GM18868 (cell line): Measurements from ENCODE around the gene FBN2.

Experiments used
- ATAC-seq: cut with Tn5 transposase; IDR thresholded peaks from one replicate; pipeline ENCODE4 v1.9.1; 2021; ENCODE audit warnings: mild to moderate bottlenecking, moderate library complexity; ENCODE audit not compliant: unreplicated experiment

FBN2 gene

GRCh38 chr5:128262911-128263310 is 275.1 kb downstream of the FBN2 start:
- ATAC-seq, result no peak

GRCh38 chr5:128259607-128260021 is 278.4 kb downstream of the FBN2 start:
- ATAC-seq, result no peak

DNA sequence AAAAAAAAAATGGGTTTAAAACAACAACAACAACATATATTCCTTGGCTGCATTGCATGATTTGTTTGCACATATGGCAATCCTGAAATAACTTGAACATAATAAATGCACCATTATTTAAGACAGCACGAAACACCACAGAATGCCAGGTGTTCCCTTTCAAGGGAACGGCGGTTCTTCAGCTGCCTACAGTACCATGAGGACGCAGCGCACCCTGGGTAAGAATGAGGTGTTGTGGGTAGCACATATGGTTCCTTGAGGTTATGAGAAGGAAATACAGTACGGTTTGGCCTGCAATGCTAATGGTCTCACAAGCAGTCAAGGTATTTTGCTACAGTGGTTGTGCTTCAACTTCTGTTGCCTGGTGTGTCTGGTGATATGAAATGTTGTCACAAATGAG is 279.7 kb downstream of the FBN2 start:
- ATAC-seq, result no peak

GRCh38 chr5:128257076-128257475 is 281.0 kb downstream of the FBN2 start:
- no peak for ATAC-seq

DNA sequence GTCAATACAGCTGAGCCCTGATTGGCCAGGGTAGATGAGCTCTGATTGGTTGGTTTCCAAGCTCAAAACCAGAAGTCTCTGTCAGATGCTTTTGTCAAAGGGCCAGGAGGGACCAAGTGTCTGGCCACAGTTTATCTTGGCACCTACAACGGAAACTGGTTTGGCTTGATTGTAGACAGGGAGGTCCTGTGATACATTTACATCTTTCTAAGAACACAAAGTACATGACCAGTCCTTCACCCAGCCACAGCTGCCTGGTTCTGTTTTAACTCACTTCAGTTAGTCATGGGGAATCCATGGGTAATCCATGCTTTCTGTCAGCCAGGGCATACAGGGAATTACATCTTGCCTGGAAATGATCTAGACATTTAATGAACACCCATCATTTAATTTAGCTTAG is 283.3 kb downstream of the FBN2 start:
- no peak for ATAC-seq

GRCh38 chr5:128253880-128254279 is 284.2 kb downstream of the FBN2 start:
- ATAC-seq, result no peak

GRCh38 chr5:128253161-128253560 is 284.9 kb downstream of the FBN2 start:
- ATAC-seq, result no peak

DNA sequence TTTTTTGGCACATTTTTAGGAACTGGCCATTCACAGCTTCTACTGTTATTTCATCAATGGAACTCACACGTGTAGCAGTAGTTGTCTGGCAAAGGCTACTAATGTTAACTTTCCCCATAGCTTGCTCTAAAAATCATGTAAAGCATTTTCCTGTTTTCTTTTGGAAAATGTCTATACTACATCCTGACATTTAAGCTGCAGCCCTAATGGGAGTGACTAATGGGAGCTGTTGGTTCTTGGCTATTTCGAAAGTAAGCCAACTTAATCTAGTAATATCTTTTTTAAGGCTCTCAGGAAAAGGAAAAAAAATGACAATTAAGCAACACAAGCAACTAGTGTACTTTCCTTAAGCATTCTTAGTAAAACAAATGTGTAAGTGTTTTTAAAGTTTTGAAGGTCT is 285.3 kb downstream of the FBN2 start:
- ATAC-seq, result no peak

DNA sequence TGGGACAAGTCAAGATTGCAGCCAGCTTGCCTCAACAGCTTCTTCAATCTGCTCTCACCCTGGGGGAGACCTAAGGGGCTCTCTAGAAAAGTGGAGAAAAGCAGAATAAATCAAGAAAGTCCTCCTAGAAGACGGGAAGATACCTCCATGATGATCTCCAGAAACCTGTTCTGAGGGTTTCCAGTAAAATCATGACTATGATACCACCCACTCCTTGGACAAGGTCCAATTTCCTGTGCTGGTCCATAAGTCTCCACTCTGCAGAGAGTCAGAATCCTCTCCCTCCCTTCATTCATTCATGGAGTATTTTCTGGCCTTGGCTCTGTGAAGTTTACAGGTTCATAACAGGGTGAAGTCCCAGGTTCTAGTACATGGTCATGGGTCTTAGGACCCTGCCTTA is 285.8 kb downstream of the FBN2 start:
- no peak for ATAC-seq

DNA sequence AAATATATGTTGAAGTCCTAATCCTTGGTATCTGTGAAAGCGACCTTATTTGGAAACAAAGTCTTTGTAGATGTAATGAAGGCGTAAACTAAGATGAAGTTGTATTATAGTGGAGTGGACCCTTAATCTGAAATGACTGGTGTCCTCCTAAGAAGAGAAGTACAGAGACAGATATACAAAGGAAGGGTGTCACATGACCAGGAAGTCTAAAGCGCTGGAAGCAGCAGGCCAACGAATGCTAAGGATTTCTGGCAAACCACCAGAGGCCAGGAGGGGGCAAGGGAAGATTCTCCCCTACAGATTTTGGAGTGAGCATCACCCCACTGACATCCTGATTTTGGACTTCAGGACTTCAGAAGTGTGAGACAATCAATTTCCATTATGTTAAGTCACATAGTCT is 292.1 kb downstream of the FBN2 start:
- no peak for ATAC-seq

DNA sequence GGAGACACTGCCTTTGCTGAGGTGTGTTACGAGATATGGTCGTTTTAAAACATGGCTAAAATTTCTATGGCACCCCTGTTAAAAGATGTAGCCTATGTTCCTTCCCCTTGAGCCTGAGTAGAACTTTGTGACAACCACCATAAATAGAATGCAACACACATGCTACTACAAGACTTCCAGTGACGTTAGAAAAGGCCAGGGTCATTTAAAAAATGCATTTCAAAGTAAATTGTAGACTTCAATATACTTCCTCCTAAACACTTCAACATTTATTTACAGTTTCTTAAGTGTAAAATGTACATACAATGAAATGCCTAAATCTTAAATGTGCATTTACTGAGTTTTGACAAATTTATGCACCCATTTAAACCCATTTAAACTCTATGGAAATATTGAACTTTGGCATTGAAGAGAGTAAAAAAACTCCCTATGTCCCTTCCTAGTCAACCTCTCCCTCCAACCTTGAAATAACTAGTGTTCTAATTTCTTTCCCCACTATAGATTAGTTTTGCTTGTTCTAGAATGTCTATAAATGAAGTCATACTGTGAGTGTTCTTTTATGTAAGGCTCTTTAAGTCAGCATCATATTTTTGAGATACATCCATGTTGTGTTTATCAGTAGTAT is 294.0 kb downstream of the FBN2 start:
- ATAC-seq, result no peak

DNA sequence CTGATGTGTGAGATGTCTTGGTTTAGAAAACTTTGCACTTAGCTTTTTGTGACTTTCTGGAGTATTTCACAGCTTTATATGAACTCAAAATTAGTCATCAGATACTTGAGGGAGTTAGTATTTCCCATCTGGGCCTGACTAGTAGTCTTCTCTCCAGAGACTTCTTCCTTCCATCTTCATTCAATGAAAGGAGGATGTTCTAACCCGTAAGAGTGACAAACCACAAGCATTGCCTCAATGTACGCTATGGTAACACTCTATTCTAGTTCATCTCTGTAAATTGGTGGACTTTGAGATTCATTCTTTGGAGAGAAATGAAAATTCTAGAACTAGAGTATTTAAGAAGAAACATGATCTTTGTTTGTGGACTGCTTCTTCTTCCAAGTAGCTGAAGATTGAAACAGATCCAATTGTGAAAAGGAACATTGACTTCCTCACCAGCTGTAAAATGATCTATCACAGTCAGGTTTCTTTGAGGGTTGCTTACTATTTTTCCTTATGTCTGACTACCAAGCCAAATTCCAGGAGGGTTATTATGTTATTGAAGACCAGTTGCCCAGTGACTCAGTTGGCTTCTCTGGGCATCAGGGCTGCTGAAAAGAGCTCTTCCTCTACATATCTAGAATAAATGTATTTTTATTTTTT is 296.9 kb downstream of the FBN2 start:
- ATAC-seq, result no peak

DNA sequence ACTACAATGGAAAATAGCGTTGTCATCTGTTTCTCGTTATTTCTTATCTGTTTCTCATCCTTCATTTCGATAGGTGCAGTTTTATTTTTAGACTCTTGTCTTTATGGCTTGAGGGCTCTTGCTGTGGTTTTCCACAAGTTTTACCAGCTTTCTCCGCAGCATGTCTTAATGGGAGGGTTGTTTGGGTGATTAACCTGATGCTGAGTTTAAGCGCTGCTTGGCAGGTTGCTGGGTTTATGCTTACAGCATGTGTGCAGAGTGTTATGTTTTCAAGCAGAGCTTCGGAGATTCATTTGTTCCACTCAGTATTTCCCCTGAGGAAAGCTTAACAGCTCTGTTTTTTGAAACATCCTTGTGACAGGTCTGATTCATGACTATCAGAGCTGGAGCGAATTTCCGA is 300.5 kb downstream of the FBN2 start:
- no peak for ATAC-seq

DNA sequence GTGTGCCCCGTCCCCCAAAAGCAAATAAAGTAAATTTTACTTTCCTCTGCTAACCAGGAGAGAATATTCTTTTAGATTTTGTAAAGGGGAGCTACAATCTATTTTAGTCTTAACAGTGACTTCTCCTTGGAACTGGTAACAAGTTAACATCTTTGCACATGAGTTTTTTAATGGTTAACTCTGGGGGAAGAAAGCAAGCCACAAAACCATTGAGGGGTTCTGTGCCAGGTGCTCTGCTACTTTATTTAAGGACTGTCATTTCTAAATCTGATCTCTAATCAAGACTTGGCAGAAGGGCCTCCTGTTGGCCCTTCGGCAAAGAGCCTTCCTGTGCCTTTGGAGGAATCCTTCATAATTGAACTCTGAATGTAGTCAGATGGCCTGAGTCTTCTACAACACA is 301.0 kb downstream of the FBN2 start:
- no peak for ATAC-seq

DNA sequence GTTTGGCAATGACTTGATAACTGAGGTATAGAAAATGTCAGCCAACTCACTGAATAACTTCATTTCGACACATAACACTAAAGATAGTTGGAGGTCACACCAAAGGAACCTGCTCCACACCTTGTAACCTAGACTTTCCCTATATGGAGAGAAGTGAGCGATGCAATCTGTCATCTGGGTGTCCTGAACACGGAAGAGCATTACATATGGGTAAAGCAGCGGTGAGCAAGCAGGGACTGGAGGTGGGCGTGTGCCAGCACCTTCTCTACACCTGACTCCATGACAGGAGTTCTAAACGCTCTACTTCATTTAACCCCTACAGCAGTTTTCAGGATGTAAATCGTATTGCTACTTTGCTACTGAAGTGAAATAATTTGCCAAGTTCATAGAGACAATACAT is 301.7 kb downstream of the FBN2 start:
- no peak for ATAC-seq

- no peak for ATAC-seq
Observed at GRCh38 chr5:128234928-128235641, 303.0 kb downstream of the FBN2 start.

- no peak for ATAC-seq
Observed at GRCh38 chr5:128228521-128228920, 309.5 kb downstream of the FBN2 start.

- no peak for ATAC-seq
Observed at GRCh38 chr5:128228008-128228407, 310.0 kb downstream of the FBN2 start.

GRCh38 chr5:128225245-128226030 is 312.6 kb downstream of the FBN2 start:
- no peak for ATAC-seq

DNA sequence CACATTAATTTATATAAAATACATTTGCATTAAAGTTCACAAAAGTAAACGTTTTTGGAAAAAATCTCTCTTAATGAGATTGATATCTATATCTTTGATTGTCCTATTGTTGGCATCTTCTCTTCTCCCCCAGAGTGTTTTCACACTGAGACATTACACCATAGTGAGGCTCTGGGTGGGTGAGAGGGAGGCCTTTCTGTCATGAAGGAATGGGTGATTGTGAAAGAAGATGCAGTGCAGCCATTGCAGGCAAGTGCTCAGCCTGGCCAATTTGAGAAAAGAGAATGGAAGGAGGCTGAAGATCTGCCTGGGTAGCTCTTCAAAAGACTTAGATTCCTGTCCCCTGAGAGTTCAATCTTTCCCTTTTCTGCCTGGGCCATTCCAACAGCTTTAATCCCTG is 313.7 kb downstream of the FBN2 start:
- ATAC-seq, result no peak

GRCh38 chr5:128220841-128221240 is 317.2 kb downstream of the FBN2 start:
- ATAC-seq, result no peak
